ENCODE measurements around the gene PGC. TPM values are rescaled to one million over a fixed set of nuclear protein-coding genes. Genes with fewer than 3 reads are reported as not detected.

The PGC gene
- total RNA-seq, 3 donors from 2014 or later = not detected

- peaks cover 22% of the 10 kb centered on the region for H3K4me1 ChIP-seq (ENCODE audit: low read depth)
These were observed 32.1 kb upstream of the PGC start for GRCh38 chr6:41779336-41779735.

GRCh38 chr6:41778895-41779294 lies 31.7 kb upstream of the PGC start:
- no peaks in the 10 kb centered on the region for H3K36me3 ChIP-seq (ENCODE audit: low read depth)
- intact Hi-C loops (cut with DNase I, micrococcal nuclease) = no loop called here
- peaks cover 22% of the 10 kb centered on the region for H3K4me1 ChIP-seq (ENCODE audit: low read depth)
- H3K4me3 ChIP-seq = no peak overlapping the region
- TF ChIP-seq CTCF (IDR thresholded peaks at IDR 0.05) = no peak
- H3K9me3 ChIP-seq = no peaks in the 10 kb centered on the region
- DNase-seq = peak in 1 of 3 donors; percentile 37
- no peak for ATAC-seq

More at GRCh38 chr6:41779336-41779735, 32.1 kb upstream of the PGC start:
- no peak for TF ChIP-seq CTCF (IDR thresholded peaks at IDR 0.05)
- intact Hi-C loops (cut with DNase I, micrococcal nuclease) = no loop called here
- Histone ChIP-seq H3K36me3 (ENCODE audit: low read depth) (no peaks in the 10 kb centered on the region), H3K9me3 (no peaks in the 10 kb centered on the region), H3K4me3 (peak overlapping the region; percentile 50)
- no peak for ATAC-seq
- no peak for DNase-seq

- H3K4me3 ChIP-seq = no peak overlapping the region
- no peak for TF ChIP-seq CTCF (IDR thresholded peaks at IDR 0.05)
- no peaks in the 10 kb centered on the region for H3K36me3 ChIP-seq (ENCODE audit: low read depth)
- peaks cover 22% of the 10 kb centered on the region for H3K4me1 ChIP-seq (ENCODE audit: low read depth)
- no peak for DNase-seq
- H3K9me3 ChIP-seq = no peaks in the 10 kb centered on the region
- no peak for ATAC-seq
- intact Hi-C loops (cut with DNase I, micrococcal nuclease) = no loop called here
These were observed 30.5 kb upstream of the PGC start for GRCh38 chr6:41777551-41778285.

- peaks cover 6% of the 10 kb centered on the region for H3K36me3 ChIP-seq (ENCODE audit: low read depth)
- no peak for TF ChIP-seq CTCF (IDR thresholded peaks at IDR 0.05)
- H3K4me3 ChIP-seq = no peak overlapping the region
- no peak for ATAC-seq
- H3K4me1 ChIP-seq (ENCODE audit: low read depth) = peaks cover 10% of the 10 kb centered on the region
- intact Hi-C loops (cut with DNase I, micrococcal nuclease) = no loop called here
- DNase-seq = no peak
- no peaks in the 10 kb centered on the region for H3K9me3 ChIP-seq
These were observed 28.2 kb upstream of the PGC start for GRCh38 chr6:41775293-41775882.

- Histone ChIP-seq H3K4me1 (ENCODE audit: low read depth) (peaks cover 10% of the 10 kb centered on the region), H3K9me3 (no peaks in the 10 kb centered on the region), H3K4me3 (no peak overlapping the region), H3K36me3 (ENCODE audit: low read depth) (peaks cover 6% of the 10 kb centered on the region)
- intact Hi-C loops (cut with DNase I, micrococcal nuclease) = no loop called here
- DNase-seq (no peak), ATAC-seq (no peak)
- no peak for TF ChIP-seq CTCF (IDR thresholded peaks at IDR 0.05)
These were observed 27.6 kb upstream of the PGC start for GRCh38 chr6:41774841-41775240.
